Kidney capillary endothelial cell (primary cell): Measurements from ENCODE around the gene MTFR1L.

Source experiments
- DNase-seq: peaks from one replicate; pipeline ENCODE4 v3.0.0-alpha.2; 2018; ENCODE audit warnings: low spot score

Gene MTFR1L

GRCh38 chr1:25878690-25879089, 58.9 kb downstream of the MTFR1L start:
- DNase-seq, result no peak

GRCh38 chr1:25879675-25880074, 59.9 kb downstream of the MTFR1L start:
- no peak for DNase-seq

- DNase-seq, result no peak
Measured at GRCh38 chr1:25880518-25880917, 60.8 kb downstream of the MTFR1L start.

- DNase-seq, result no peak
Measured at GRCh38 chr1:25881266-25881665, 61.5 kb downstream of the MTFR1L start.
